Upper lobe of right lung (tissue), 1 donor: ENCODE data around the gene ERCC3. TPM values are rescaled to one million over a fixed set of nuclear protein-coding genes. Genes with fewer than 3 reads are reported as not detected.
A peak's percentile ranks its signal among the peaks of the same experiment; 100 is the strongest.

Experiments
- ATAC-seq: fragments of 200-7000 bp; cut with Tn5 transposase; one replicate; pipeline ENCODE4 v1.9.1; 2020; ENCODE audit warnings: mild to moderate bottlenecking, moderate library complexity
- DNase-seq: peaks from one replicate; pipeline ENCODE4 v3.0.0-alpha.2; 2020
- H3K27ac ChIP-seq: fragments of 200-600 bp; one replicate; pipeline ENCODE4 v1.8.0; 2022
- H3K27me3 ChIP-seq: fragments of 200-600 bp; one replicate; pipeline ENCODE4 v1.8.0; 2022; ENCODE audit warnings: mild to moderate bottlenecking
- H3K36me3 ChIP-seq: fragments of 200-600 bp; one replicate; pipeline ENCODE4 v1.8.0; 2022
- H3K4me1 ChIP-seq: fragments of 200-600 bp; one replicate; pipeline ENCODE4 v1.8.0; 2022
- H3K4me3 ChIP-seq: fragments of 200-600 bp; one replicate; pipeline ENCODE4 v1.8.0; 2022; ENCODE audit warnings: mild to moderate bottlenecking
- H3K9me3 ChIP-seq: fragments of 200-600 bp; one replicate; pipeline ENCODE4 v1.8.0; 2022
- intact Hi-C: fragments of 100-400 bp; cut with DNase I; formaldehyde crosslinking; loops from one replicate; pipeline ENCODE4 v1.11.0; 2022
- total RNA-seq: library from RNA; stranded (reverse); fragmentation: NEBNext Ultra II Directional; extraction: Animal tissue kit (Norgen Biotek cat#: 25700); gene quantifications from one replicate; pipeline ENCODE4 v1.2.1, GENCODE V29; 2021
- TF ChIP-seq, protein P1 (sequence below): fragments of 200-600 bp; IDR thresholded peaks from one replicate; pipeline ENCODE4 v1.8.0; 2022; ENCODE audit warnings: antibody characterized with exemption
- donor health status: DM: no; HTN: yes; CAD: no; lungs with severe emphysema.

Gene ERCC3
- total RNA-seq, 1 donor from 2014 or later = 36.9 TPM

DNA sequence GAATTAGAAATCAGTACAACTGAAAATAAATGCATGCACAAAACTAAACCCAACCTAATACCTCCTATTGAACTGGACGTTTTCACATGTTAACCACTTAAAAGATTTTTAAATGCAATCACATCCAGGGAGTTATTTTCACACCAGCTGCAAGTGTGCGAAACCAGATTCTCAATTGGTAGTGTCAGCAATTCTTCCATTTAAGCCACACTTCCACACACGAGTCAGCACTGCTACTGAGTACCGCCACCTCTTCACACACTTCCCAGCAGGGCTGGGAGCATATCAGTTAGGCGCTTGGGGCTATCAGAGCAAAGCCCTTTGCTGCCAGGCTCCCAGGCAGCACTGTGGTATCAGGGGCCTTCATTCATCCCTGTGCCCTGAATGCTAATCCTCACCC is 14.2 kb downstream of the ERCC3 start:
- no peaks in the 10 kb centered on the region for H3K9me3 ChIP-seq
- intact Hi-C loops = no loop called here
- H3K36me3 ChIP-seq = peaks cover 89% of the 10 kb centered on the region
- H3K27me3 ChIP-seq = no peaks in the 10 kb centered on the region
- H3K4me3 ChIP-seq = no peak overlapping the region
- no peak overlapping the region for H3K27ac ChIP-seq
- TF ChIP-seq, protein P1, sequence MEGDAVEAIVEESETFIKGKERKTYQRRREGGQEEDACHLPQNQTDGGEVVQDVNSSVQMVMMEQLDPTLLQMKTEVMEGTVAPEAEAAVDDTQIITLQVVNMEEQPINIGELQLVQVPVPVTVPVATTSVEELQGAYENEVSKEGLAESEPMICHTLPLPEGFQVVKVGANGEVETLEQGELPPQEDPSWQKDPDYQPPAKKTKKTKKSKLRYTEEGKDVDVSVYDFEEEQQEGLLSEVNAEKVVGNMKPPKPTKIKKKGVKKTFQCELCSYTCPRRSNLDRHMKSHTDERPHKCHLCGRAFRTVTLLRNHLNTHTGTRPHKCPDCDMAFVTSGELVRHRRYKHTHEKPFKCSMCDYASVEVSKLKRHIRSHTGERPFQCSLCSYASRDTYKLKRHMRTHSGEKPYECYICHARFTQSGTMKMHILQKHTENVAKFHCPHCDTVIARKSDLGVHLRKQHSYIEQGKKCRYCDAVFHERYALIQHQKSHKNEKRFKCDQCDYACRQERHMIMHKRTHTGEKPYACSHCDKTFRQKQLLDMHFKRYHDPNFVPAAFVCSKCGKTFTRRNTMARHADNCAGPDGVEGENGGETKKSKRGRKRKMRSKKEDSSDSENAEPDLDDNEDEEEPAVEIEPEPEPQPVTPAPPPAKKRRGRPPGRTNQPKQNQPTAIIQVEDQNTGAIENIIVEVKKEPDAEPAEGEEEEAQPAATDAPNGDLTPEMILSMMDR = no peak
- ATAC-seq (no peak), DNase-seq (no peak)
- no peaks in the 10 kb centered on the region for H3K4me1 ChIP-seq

DNA sequence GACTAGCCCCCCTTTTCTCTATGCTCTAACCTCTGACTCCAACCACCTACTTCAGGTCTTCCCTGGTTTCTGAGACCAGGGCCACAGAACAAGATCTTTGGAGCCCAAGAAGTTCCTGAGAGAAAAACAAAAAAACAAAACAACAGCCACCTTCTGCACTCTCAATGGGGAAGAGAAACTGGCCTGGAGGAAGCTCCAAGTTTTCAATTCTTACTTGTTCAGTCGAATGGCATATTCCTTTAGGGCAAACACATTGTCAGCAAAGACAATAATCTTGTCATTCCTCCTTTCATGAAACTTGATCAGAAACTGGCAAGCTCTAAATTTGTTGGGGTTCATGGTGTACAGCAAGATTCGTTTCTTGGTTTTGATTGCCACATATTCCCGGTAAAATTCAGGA is 15.0 kb downstream of the ERCC3 start:
- TF ChIP-seq, protein P1 = no peak
- Histone ChIP-seq H3K27me3 (no peaks in the 10 kb centered on the region), H3K36me3 (peaks cover 86% of the 10 kb centered on the region), H3K4me3 (no peak overlapping the region), H3K4me1 (no peaks in the 10 kb centered on the region), H3K9me3 (no peaks in the 10 kb centered on the region), H3K27ac (no peak overlapping the region)
- intact Hi-C loops = no loop called here
- DNase-seq (no peak), ATAC-seq (no peak)

DNA sequence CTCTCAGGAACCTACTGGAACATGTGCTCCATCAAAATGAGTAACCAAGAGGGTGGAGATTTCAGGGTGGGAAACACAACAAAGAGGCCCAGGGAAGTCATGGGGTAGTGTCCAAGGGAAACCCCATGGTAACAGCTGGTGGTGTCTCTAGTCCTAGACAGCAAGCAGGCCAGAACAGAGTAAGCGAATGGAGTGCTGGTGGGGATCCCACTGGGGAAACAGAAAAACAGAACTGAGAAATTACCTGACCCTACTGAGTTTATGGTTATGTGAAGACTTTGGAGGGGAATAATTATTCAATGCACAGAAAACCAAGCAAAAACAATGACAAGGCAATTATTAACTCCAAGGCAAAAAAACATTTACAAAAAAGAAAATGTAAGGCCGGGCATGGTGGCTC is 16.9 kb downstream of the ERCC3 start:
- no peak for DNase-seq
- intact Hi-C loops = no loop called here
- peaks cover 85% of the 10 kb centered on the region for H3K36me3 ChIP-seq

DNA sequence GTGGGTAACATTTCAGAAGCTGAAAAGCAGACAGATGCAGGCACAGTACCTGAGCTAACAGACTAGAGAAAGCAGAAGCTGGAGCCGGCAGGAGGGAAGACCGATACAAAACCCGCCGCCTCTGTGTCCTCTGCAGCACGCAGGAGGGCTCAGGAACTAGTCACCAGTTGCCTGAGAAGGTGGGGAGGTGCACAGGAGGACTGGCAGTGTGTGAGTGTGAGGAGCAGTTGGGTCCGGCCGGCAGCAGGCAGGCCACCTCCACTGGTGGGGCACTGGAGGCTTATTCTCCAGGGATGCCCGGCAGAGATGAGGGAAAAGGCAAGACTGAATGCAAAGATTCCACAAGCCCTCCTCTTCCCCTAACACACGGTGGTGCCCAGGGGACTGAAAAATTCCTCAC is 18.2 kb downstream of the ERCC3 start:
- TF ChIP-seq, protein P1 = no peak
- Histone ChIP-seq H3K27me3 (no peaks in the 10 kb centered on the region), H3K4me3 (no peak overlapping the region), H3K27ac (no peak overlapping the region), H3K9me3 (no peaks in the 10 kb centered on the region), H3K36me3 (peaks cover 92% of the 10 kb centered on the region), H3K4me1 (no peaks in the 10 kb centered on the region)
- intact Hi-C loops = no loop called here
- ATAC-seq = no peak
- no peak for DNase-seq

More for the DNA sequence above, 16.9 kb downstream of the ERCC3 start:
- TF ChIP-seq, protein P1 = no peak
- Histone ChIP-seq H3K27me3 (no peaks in the 10 kb centered on the region), H3K4me3 (no peak overlapping the region), H3K27ac (no peak overlapping the region), H3K9me3 (no peaks in the 10 kb centered on the region), H3K4me1 (no peaks in the 10 kb centered on the region)
- no peak for ATAC-seq

DNA sequence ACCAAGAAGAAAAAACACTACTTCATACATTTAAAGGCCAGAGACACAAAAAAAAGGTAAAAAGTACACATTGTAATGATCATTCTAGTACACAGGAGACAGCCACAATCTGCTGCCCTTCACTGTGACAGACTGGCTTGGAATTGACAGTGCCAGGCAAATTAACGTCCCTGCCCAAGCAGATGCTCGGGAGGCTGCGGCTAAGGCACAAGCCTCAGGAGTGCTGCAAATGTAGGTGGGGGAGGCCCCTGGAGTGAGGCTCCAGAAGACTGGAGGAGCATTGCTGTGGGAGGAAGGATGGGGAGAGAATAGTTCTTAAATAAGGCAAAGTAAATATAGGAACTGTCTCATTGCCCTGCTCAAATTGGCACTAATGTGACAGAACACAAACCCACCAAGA is 18.6 kb downstream of the ERCC3 start:
- DNase-seq (no peak), ATAC-seq (no peak)
- no peaks in the 10 kb centered on the region for H3K27me3 ChIP-seq
- H3K9me3 ChIP-seq = no peaks in the 10 kb centered on the region
- H3K27ac ChIP-seq = no peak overlapping the region
- H3K4me3 ChIP-seq = no peak overlapping the region
- intact Hi-C loops = no loop called here
- TF ChIP-seq, protein P1 = no peak
- peaks cover 92% of the 10 kb centered on the region for H3K36me3 ChIP-seq
- H3K4me1 ChIP-seq = no peaks in the 10 kb centered on the region

DNA sequence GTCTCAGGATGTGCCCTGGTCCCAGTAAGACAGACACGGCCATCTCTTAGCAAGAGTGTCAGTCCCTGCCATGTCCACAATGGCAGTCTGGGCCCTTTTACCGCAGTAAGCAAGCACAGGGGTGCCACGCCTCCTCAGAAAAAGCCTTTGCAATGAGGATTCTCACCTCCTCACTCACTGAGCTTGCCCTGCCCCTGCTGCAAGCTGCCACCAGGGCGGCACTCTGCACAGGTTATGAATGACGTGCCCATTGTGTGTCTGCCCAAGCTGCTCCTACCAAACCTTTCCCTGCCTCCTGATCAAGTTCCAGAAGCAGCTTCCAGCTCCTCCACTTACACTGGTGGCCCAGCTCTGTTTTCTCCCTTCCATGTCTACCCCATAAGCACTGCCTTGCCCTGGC is 23.3 kb downstream of the ERCC3 start:
- peak; percentile 32 for ATAC-seq
- Histone ChIP-seq H3K4me1 (no peaks in the 10 kb centered on the region), H3K9me3 (no peaks in the 10 kb centered on the region), H3K27ac (no peak overlapping the region), H3K36me3 (peaks cover 78% of the 10 kb centered on the region), H3K4me3 (no peak overlapping the region), H3K27me3 (no peaks in the 10 kb centered on the region)
- intact Hi-C loops = no loop called here
- TF ChIP-seq, protein P1 = no peak
- no peak for DNase-seq
